BLaER1 treated with 17β-estradiol and CSF1 and Interleukin-3, amounts not matched to agents 10 nM and 100 nM (cell line): ENCODE data around the gene ARHGEF40.

Source experiments
- H3K27ac ChIP-seq, 11 experiments: shearing (Covaris generic); formaldehyde crosslinking; 2 replicates each; pipeline ENCODE4 v1.8.1; 2022
- H3K27me3 ChIP-seq, 11 experiments: shearing (Covaris generic); formaldehyde crosslinking; 2 replicates each; pipeline ENCODE4 v1.8.1; 2022
- H3K36me3 ChIP-seq, 11 experiments: shearing (Covaris generic); formaldehyde crosslinking; 2 replicates each; pipeline ENCODE4 v1.8.1; 2022
- H3K4me1 ChIP-seq, 10 experiments: shearing (Covaris generic); formaldehyde crosslinking; 2 replicates each; pipeline ENCODE4 v1.8.1; 2022
- H3K4me2 ChIP-seq, 11 experiments: shearing (Covaris generic); formaldehyde crosslinking; 2 replicates each; pipeline ENCODE4 v1.8.1; 2022
- H3K4me3 ChIP-seq, 10 experiments: shearing (Covaris generic); formaldehyde crosslinking; 2 replicates each; pipeline ENCODE4 v1.8.1; 2022
- H3K9ac ChIP-seq, 11 experiments: shearing (Covaris generic); formaldehyde crosslinking; 2 replicates each; pipeline ENCODE4 v1.8.1; 2022
- H3K9me3 ChIP-seq, 11 experiments: shearing (Covaris generic); formaldehyde crosslinking; replicated peaks in 1 of 11; 2 replicates each; pipeline ENCODE4 v1.8.1; 2022
- H4K20me1 ChIP-seq, 11 experiments: shearing (Covaris generic); formaldehyde crosslinking; 2 replicates each; pipeline ENCODE4 v1.8.1; 2022
- Cebpa-rat ChIP-seq, 11 experiments: shearing (Covaris generic); IDR thresholded peaks; 2 replicates each; pipeline ENCODE4 v1.8.1; 2022

ARHGEF40 gene

DNA sequence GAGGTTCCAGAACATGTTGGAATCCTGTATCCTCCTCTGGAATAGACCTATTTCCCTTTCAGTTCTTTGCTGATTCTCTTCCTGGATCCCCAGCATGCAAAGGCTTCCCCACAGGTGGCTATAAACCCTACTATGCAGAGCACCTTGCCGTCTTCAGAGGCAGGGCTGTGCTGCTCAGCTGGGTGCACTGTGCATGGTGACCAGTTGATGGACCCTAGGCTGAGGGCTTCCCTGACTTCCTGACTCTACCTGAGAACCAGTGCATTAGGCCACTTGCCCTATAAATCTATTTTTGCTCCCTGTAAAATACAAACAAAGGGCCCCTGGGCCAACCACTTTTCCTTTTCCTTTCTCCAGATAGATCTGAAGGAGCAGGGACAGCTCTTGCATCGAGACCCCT is 14.3 kb downstream of the ARHGEF40 start:
- no peak for TF ChIP-seq Cebpa-rat (IDR thresholded peaks at IDR 0.05)
- H3K4me3 ChIP-seq: no peak overlapping the region
- H4K20me1 ChIP-seq: peaks cover 0 to 47% (median 8%) of the 10 kb centered on the region in 11 experiments; a peak in 13 of 22 replicates
- peaks cover 12 to 54% (median 41%) of the 10 kb centered on the region in 10 experiments for H3K4me1 ChIP-seq
- no peak overlapping the region for H3K27ac ChIP-seq
- H3K4me2 ChIP-seq: 0 out of 22 replicates have a peak overlapping the region, but pooled peaks of 1 of the 11 experiments have one; percentile 9
- H3K9ac ChIP-seq: no peak overlapping the region
- H3K36me3 ChIP-seq: peaks cover 33 to 95% (median 70%) of the 10 kb centered on the region in 11 experiments
- no peaks in the 10 kb centered on the region for H3K9me3 ChIP-seq
- H3K27me3 ChIP-seq: no peaks in the 10 kb centered on the region

GRCh38 chr14:21084998-21085853 is 15.1 kb downstream of the ARHGEF40 start:
- Histone ChIP-seq H3K27me3 (no peaks in the 10 kb centered on the region), H4K20me1 (peaks cover 0 to 54% (median 10%) of the 10 kb centered on the region in 11 experiments; a peak in 13 of 22 replicates), H3K27ac (peak overlapping the region in 2 of 11 experiments; percentile 18 to 84; a peak in 2 of 22 replicates), H3K4me1 (peaks cover 12 to 58% (median 39%) of the 10 kb centered on the region in 10 experiments), H3K4me3 (no peak overlapping the region), H3K4me2 (peak overlapping the region in 2 of 11 experiments; percentile 1 to 9; a peak in 1 of 22 replicates), H3K9me3 (no peaks in the 10 kb centered on the region), H3K36me3 (peaks cover 33 to 95% (median 68%) of the 10 kb centered on the region in 11 experiments), H3K9ac (no peak overlapping the region)
- no peak for TF ChIP-seq Cebpa-rat (IDR thresholded peaks at IDR 0.05)

DNA sequence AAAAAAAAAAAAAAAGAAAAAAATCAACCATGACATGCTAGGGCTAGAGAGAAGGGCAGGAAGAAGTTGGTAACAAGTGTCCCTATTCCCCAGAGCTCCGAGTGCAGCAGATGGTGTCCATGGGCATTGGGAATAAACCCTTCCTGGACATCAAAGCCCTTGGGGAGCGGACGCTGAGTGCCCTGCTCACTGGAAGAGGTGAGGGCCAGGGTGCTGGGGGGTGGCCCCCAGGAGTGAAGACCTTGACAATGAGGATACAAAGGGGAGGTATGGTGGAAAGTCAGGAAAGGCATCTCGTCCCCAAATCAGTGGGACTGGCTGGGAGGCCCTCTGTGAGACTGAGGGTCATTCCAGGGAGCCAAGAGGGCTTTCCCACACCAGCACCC is 16.8 kb downstream of the ARHGEF40 start:
- Histone ChIP-seq H3K36me3 (peaks cover 37 to 95% (median 78%) of the 10 kb centered on the region in 11 experiments), H3K9ac (peak overlapping the region in 4 of 11 experiments; percentile 28 to 57 (median 36); a peak in 4 of 22 replicates), H3K27ac (peak overlapping the region in 10 of 11 experiments; percentile 17 to 84 (median 61); a peak in 13 of 22 replicates), H3K4me1 (peaks cover 15 to 73% (median 46%) of the 10 kb centered on the region in 10 experiments), H3K4me3 (no peak overlapping the region; a peak in 2 of 20 replicates), H3K9me3 (no peaks in the 10 kb centered on the region), H3K27me3 (no peaks in the 10 kb centered on the region), H4K20me1 (peaks cover 0 to 60% (median 15%) of the 10 kb centered on the region in 11 experiments; a peak in 13 of 22 replicates), H3K4me2 (peak overlapping the region; percentile 39 to 88 (median 73); a peak in 21 of 22 replicates)
- no peak for TF ChIP-seq Cebpa-rat (IDR thresholded peaks at IDR 0.05)

DNA sequence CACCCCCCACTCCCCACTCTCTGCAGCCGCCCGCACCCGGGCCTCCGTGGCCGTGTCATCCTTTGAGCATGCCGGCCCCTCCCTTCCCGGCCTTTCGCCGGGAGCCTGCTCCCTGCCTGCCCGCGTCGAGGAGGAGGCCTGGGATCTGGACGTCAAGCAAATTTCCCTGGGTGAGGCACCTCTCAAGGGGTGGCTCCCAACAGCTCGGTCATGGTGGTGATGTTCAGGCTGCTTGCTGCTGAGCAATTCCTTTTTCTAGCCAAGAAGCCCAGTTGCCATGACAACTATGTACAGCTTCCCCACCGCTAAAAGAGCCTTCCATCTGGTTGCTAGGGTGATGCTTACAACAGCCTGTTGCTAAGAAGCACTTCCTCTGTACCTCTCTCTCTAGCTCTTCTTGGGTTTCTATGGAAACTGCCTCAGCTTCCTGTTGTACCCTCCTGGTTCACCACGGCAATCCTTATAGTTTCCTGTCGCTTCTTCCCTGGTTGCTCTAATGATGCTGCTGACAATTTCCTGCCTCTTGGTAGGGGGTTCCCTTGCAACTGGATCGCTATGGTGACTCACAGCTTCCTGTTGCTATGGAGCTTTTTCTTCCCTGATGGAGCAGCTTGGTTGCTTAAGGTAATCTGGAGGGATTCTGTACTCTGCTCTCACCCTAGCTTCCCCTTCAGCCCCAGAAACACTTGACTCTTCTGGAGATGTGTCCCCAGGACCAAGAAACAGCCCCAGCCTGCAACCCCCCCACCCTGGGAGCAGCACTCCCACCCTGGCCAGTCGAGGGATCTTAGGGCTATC is 17.4 kb downstream of the ARHGEF40 start:
- Histone ChIP-seq H3K9me3 (no peaks in the 10 kb centered on the region), H3K4me3 (no peak overlapping the region; a peak in 2 of 20 replicates), H3K36me3 (peaks cover 31 to 92% (median 74%) of the 10 kb centered on the region in 11 experiments), H3K4me1 (peaks cover 20 to 78% (median 51%) of the 10 kb centered on the region in 10 experiments), H3K27me3 (no peaks in the 10 kb centered on the region), H3K9ac (peak overlapping the region in 4 of 11 experiments; percentile 28 to 57 (median 38); a peak in 4 of 22 replicates), H3K27ac (peak overlapping the region in 10 of 11 experiments; percentile 17 to 84 (median 61); a peak in 13 of 22 replicates), H4K20me1 (peaks cover 0 to 63% (median 18%) of the 10 kb centered on the region in 11 experiments; a peak in 13 of 22 replicates), H3K4me2 (peak overlapping the region; percentile 39 to 88 (median 73); a peak in 21 of 22 replicates)
- TF ChIP-seq Cebpa-rat (IDR thresholded peaks at IDR 0.05): no peak; a peak in 1 of 22 replicates

- peak overlapping the region in 8 of 11 experiments; percentile 37 to 61 (median 46); a peak in 10 of 22 replicates for H3K4me2 ChIP-seq
- H3K27ac ChIP-seq: peak overlapping the region in 6 of 11 experiments; percentile 8 to 84 (median 23); a peak in 7 of 22 replicates
- H3K9me3 ChIP-seq: no peaks in the 10 kb centered on the region
- H3K4me3 ChIP-seq: no peak overlapping the region
- no peaks in the 10 kb centered on the region for H3K27me3 ChIP-seq
- no peak for TF ChIP-seq Cebpa-rat (IDR thresholded peaks at IDR 0.05)
- H4K20me1 ChIP-seq: peaks cover 5 to 75% (median 29%) of the 10 kb centered on the region in 11 experiments; a peak in 15 of 22 replicates
- H3K9ac ChIP-seq: peak overlapping the region in 1 of 11 experiments; percentile 20; a peak in 2 of 22 replicates
- H3K36me3 ChIP-seq: peaks cover 33 to 88% (median 69%) of the 10 kb centered on the region in 11 experiments
- H3K4me1 ChIP-seq: peaks cover 20 to 85% (median 61%) of the 10 kb centered on the region in 10 experiments
Measured at GRCh38 chr14:21088687-21089086, 18.6 kb downstream of the ARHGEF40 start.

DNA sequence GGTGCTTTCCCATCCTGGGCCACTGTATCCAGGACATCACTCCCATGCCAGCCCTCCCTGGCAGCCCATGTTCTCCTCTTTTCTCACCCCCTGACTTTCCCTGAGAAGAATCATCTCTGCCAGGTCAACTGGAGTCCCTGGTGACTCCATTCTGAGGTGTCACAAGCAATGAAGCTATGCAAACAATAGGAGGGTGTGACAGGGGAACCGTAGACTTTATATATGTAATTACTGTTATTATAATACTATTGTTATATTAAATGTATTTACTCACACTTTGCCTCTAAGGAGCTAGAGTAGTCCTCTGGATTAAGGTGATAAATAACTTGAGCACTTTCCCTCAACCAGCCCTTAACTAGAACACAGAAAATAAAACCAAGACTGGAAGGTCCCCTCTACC is 19.2 kb downstream of the ARHGEF40 start:
- no peak for TF ChIP-seq Cebpa-rat (IDR thresholded peaks at IDR 0.05)
- H3K4me2 ChIP-seq: 0 out of 22 replicates have a peak overlapping the region, but pooled peaks of 4 of the 11 experiments have one; percentile 40 to 57 (median 46)
- H3K27ac ChIP-seq: peak overlapping the region in 6 of 11 experiments; percentile 8 to 84 (median 23); a peak in 9 of 22 replicates
- H3K9me3 ChIP-seq: no peaks in the 10 kb centered on the region
- H3K9ac ChIP-seq: peak overlapping the region in 2 of 11 experiments; percentile 7 to 20; a peak in 1 of 22 replicates
- no peak overlapping the region for H3K4me3 ChIP-seq
- H3K36me3 ChIP-seq: peaks cover 27 to 82% (median 64%) of the 10 kb centered on the region in 11 experiments
- no peaks in the 10 kb centered on the region for H3K27me3 ChIP-seq
- peaks cover 5 to 81% (median 35%) of the 10 kb centered on the region in 11 experiments; a peak in 15 of 22 replicates for H4K20me1 ChIP-seq
- peaks cover 20 to 90% (median 66%) of the 10 kb centered on the region in 10 experiments for H3K4me1 ChIP-seq

GRCh38 chr14:21089877-21090193 is 19.7 kb downstream of the ARHGEF40 start:
- no peak overlapping the region for H3K9ac ChIP-seq
- no peak overlapping the region for H3K4me2 ChIP-seq
- no peaks in the 10 kb centered on the region for H3K27me3 ChIP-seq
- peaks cover 20 to 86% (median 69%) of the 10 kb centered on the region in 10 experiments for H3K4me1 ChIP-seq
- H3K36me3 ChIP-seq: peaks cover 22 to 76% (median 58%) of the 10 kb centered on the region in 11 experiments
- peaks cover 5 to 80% (median 40%) of the 10 kb centered on the region in 11 experiments; a peak in 15 of 22 replicates for H4K20me1 ChIP-seq
- H3K9me3 ChIP-seq: no peaks in the 10 kb centered on the region
- no peak overlapping the region for H3K4me3 ChIP-seq
- peak overlapping the region in 3 of 11 experiments; percentile 11 to 84 (median 31); a peak in 5 of 22 replicates for H3K27ac ChIP-seq
- no peak for TF ChIP-seq Cebpa-rat (IDR thresholded peaks at IDR 0.05)
